ENCODE results near the gene TRIM72.

TRIM72 gene

DNA sequence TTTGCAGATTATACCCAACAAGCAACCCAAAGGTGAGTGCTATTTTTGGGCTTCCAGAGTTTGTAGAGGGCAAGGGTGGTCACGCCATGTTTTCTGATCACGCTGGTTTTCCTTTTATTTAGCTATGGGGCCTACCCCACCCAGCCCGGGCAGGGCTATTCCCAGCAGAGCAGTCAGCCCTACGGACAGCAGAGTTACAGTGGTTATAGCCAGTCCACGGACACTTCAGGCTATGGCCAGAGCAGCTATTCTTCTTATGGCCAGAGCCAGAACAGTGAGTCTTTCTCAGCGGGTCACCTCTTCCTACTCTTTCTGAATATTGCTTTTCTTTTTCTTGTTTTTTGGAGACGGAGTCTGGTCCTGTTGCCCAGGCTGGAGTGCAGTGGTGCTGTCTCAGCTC is 31.5 kb upstream of the TRIM72 start:
- Histone ChIP-seq H4K20me1 (peaks cover 68 to 88% (median 74%) of the 10 kb centered on the region in 11 experiments), H3K4me1 (peaks cover 41 to 77% (median 69%) of the 10 kb centered on the region in 10 experiments), H3K27ac (peak overlapping the region in 5 of 11 experiments; percentile 94 to 99 (median 98); a peak in 7 of 22 replicates), H3K4me2 (peak overlapping the region; percentile 88 to 98 (median 94)), H3K4me3 (peak overlapping the region; percentile 71 to 97 (median 90)), H3K27me3 (no peaks in the 10 kb centered on the region), H3K9ac (peak overlapping the region; percentile 96 to 99 (median 98)), H3K9me3 (replicated peaks in 1 of 11) (no peaks in the 10 kb centered on the region), H3K36me3 (peaks cover 57 to 67% (median 66%) of the 10 kb centered on the region in 11 experiments)
- no peak for TF ChIP-seq Cebpa-rat (IDR thresholded peaks at IDR 0.05)

DNA sequence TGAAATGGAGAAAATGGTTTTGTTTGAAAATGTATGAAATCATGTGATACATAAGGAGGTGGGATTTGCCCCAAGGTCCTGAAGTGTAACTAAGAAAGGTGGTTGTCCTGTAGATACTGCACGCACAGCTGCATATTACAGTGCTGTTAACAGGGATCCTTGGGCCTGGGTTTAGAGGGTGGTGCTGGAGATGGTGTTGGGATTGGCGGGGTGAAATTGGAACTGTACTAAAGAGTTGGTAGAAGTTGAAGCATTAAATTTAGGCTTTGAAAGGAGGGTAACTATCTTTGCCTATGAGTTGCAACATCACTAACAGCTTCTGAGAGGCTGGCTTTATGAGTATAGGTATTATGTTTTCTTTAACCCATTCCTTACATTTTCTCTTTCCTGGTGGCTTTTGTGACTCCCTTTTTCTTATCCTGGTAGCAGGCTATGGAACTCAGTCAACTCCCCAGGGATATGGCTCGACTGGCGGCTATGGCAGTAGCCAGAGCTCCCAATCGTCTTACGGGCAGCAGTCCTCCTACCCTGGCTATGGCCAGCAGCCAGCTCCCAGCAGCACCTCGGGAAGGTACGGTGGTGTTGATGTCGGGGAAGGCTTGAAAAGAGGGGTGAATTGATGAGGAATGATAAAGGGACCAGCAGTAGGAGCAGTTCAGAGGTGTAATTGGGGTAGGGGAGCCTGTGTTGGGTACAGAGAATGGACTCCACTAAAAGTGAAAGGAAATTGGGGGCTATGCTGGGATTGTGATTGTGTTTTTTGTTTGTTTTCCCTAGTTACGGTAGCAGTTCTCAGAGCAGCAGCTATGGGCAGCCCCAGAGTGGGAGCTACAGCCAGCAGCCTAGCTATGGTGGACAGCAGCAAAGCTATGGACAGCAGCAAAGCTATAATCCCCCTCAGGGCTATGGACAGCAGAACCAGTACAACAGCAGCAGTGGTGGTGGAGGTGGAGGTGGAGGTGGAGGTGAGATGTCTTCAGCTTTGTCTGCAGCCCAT is 30.2 kb upstream of the TRIM72 start:
- Histone ChIP-seq H3K36me3 (peaks cover 71 to 81% (median 80%) of the 10 kb centered on the region in 11 experiments), H3K9ac (peak overlapping the region in 10 of 11 experiments; percentile 41 to 99 (median 98); a peak in 13 of 22 replicates), H3K27ac (peak overlapping the region in 1 of 11 experiments; percentile 26; a peak in 1 of 22 replicates), H3K9me3 (replicated peaks in 1 of 11) (no peaks in the 10 kb centered on the region), H3K27me3 (no peaks in the 10 kb centered on the region), H3K4me3 (peak overlapping the region in 4 of 10 experiments; percentile 78 to 93 (median 90); a peak in 13 of 20 replicates), H4K20me1 (peaks cover 81 to 95% (median 86%) of the 10 kb centered on the region in 11 experiments), H3K4me2 (peak overlapping the region; percentile 88 to 98 (median 94); a peak in 21 of 22 replicates), H3K4me1 (peaks cover 32 to 80% (median 59%) of the 10 kb centered on the region in 10 experiments)
- TF ChIP-seq Cebpa-rat (IDR thresholded peaks at IDR 0.05), result no peak

DNA sequence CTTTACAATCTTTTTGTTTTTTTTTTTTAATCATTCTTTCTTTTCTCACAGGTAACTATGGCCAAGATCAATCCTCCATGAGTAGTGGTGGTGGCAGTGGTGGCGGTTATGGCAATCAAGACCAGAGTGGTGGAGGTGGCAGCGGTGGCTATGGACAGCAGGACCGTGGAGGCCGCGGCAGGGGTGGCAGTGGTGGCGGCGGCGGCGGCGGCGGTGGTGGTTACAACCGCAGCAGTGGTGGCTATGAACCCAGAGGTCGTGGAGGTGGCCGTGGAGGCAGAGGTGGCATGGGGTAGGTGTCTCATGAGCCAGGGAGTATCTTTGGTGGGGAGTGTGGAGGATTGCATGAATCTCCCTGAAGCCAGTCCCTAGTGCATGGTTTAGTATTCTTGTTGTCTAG is 29.0 kb upstream of the TRIM72 start:
- no peak for TF ChIP-seq Cebpa-rat (IDR thresholded peaks at IDR 0.05)
- Histone ChIP-seq H3K36me3 (peaks cover 82 to 92% (median 91%) of the 10 kb centered on the region in 11 experiments), H3K4me2 (peak overlapping the region in 6 of 11 experiments; percentile 23 to 98 (median 72); a peak in 11 of 22 replicates), H3K27ac (peak overlapping the region in 2 of 11 experiments; percentile 0 to 12; a peak in 1 of 22 replicates), H3K4me3 (no peak overlapping the region), H3K27me3 (no peaks in the 10 kb centered on the region), H4K20me1 (peaks cover 93 to 99% (median 98%) of the 10 kb centered on the region in 11 experiments), H3K9ac (peak overlapping the region in 2 of 11 experiments; percentile 39 to 57; a peak in 3 of 22 replicates), H3K9me3 (replicated peaks in 1 of 11) (no peaks in the 10 kb centered on the region), H3K4me1 (peaks cover 25 to 86% (median 52%) of the 10 kb centered on the region in 10 experiments)

DNA sequence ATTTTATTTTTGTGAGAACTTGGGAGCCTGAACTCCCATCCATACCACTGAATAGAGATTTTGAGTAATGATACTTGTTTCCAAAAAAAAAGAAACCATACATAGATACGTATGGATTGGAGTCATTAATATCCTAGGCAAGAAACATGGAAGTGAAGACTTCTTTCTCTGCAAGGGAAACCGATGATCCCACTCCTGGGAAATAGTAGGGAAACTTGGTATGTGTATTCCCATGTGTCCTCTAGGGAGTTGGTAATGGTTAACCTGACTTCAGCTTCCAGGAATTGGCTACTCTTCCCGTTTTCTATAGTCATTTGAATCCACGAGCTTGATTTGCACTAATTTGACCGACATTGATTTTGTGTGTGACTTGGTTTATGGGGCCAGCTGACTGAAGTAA is 28.6 kb upstream of the TRIM72 start:
- Histone ChIP-seq H4K20me1 (peaks cover 97 to 100% (median 100%) of the 10 kb centered on the region in 11 experiments), H3K4me3 (peak overlapping the region in 1 of 10 experiments; percentile 10; a peak in 1 of 20 replicates), H3K36me3 (peaks cover 87 to 97% (median 96%) of the 10 kb centered on the region in 11 experiments), H3K27me3 (no peaks in the 10 kb centered on the region), H3K9ac (peak overlapping the region in 3 of 11 experiments; percentile 39 to 57 (median 39); a peak in 6 of 22 replicates), H3K4me1 (peaks cover 25 to 91% (median 52%) of the 10 kb centered on the region in 10 experiments), H3K27ac (peak overlapping the region in 3 of 11 experiments; percentile 0 to 12 (median 3); a peak in 1 of 22 replicates), H3K9me3 (replicated peaks in 1 of 11) (no peaks in the 10 kb centered on the region), H3K4me2 (peak overlapping the region in 7 of 11 experiments; percentile 3 to 98 (median 62); a peak in 13 of 22 replicates)
- no peak for TF ChIP-seq Cebpa-rat (IDR thresholded peaks at IDR 0.05)

DNA sequence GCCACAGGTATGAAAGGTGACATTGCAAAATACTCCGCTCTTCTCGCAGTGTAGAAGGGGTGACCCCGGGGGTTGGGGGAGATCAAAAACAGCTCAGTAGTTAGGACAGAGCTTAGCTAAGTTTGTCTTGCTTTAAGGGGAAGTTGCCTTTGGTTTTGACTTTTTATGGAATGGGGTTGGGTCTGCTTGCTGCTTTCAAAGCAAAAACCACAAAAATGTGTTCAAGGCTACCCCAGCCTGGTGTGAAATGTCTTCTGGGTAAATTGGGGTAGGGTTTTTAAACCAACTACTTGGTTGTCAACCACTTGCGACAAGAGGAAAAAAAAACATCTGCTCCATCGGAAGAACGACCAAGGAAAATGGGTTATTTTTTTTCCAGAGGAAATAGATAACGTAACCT is 27.7 kb upstream of the TRIM72 start:
- H3K9me3 ChIP-seq (replicated peaks in 1 of 11), result no peaks in the 10 kb centered on the region
- peaks cover 25 to 99% (median 52%) of the 10 kb centered on the region in 10 experiments for H3K4me1 ChIP-seq
- TF ChIP-seq Cebpa-rat (IDR thresholded peaks at IDR 0.05), result no peak
- peak overlapping the region in 2 of 11 experiments; percentile 4 to 12; a peak in 3 of 22 replicates for H3K27ac ChIP-seq
- peaks cover 100% of the 10 kb centered on the region in 11 experiments for H4K20me1 ChIP-seq
- peaks cover 94 to 100% (median 100%) of the 10 kb centered on the region in 11 experiments for H3K36me3 ChIP-seq
- peak overlapping the region in 2 of 11 experiments; percentile 10 to 57; a peak in 3 of 22 replicates for H3K9ac ChIP-seq
- H3K27me3 ChIP-seq, result no peaks in the 10 kb centered on the region
- no peak overlapping the region for H3K4me3 ChIP-seq
- H3K4me2 ChIP-seq, result peak overlapping the region in 7 of 11 experiments; percentile 3 to 98 (median 62); a peak in 12 of 22 replicates

DNA sequence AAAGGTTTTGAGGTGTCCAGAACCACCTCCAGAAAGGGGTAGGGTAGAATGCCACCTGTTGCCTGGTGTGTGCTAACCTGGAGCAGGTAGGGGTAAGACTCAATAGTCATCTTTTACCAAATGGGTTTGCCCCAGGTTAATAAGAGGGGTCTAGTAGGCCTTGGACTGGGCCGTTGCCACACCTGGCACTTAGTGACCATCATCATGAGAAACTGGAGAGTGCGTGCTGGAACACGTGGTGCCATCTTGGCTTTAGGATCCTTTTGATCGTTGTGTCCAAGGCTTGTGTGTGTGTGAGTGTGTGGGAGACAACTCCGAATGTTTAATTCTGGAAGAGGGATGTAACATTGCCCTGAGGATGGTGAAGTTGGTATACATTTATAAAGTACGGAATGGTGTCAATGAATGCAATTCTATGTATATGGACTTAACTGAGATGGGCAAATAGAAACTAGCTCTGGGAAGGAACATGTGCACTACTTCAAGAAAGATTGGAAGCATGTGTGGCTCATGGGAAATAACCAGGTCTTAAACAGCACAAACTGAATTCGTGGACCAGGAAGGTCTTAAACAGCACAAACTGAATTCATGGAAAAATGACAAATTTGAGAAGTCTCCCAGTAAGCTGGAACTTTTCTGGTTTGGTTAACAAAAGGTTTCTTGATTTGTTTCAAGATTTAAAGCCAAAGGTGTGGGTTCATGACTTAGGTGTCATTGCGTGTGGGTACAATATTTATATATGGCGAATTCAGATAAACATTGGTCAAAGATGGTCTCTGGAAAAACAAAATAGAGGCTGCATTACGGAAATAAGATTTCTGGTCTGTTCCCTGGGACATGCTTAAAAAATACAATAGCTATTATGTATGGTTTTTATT is 26.8 kb upstream of the TRIM72 start:
- peak overlapping the region in 2 of 11 experiments; percentile 11; a peak in 2 of 22 replicates for H3K9ac ChIP-seq
- H3K9me3 ChIP-seq (replicated peaks in 1 of 11), result no peaks in the 10 kb centered on the region
- no peak overlapping the region for H3K4me3 ChIP-seq
- peaks cover 97 to 100% (median 100%) of the 10 kb centered on the region in 11 experiments for H3K36me3 ChIP-seq
- peaks cover 16 to 100% (median 45%) of the 10 kb centered on the region in 10 experiments for H3K4me1 ChIP-seq
- peaks cover 100% of the 10 kb centered on the region in 11 experiments for H4K20me1 ChIP-seq
- H3K27me3 ChIP-seq, result no peaks in the 10 kb centered on the region
- TF ChIP-seq Cebpa-rat (IDR thresholded peaks at IDR 0.05), result no peak
- peak overlapping the region in 1 of 11 experiments; percentile 12; a peak in 1 of 22 replicates for H3K27ac ChIP-seq
- peak overlapping the region in 5 of 11 experiments; percentile 60 to 98 (median 82); a peak in 8 of 22 replicates for H3K4me2 ChIP-seq

DNA sequence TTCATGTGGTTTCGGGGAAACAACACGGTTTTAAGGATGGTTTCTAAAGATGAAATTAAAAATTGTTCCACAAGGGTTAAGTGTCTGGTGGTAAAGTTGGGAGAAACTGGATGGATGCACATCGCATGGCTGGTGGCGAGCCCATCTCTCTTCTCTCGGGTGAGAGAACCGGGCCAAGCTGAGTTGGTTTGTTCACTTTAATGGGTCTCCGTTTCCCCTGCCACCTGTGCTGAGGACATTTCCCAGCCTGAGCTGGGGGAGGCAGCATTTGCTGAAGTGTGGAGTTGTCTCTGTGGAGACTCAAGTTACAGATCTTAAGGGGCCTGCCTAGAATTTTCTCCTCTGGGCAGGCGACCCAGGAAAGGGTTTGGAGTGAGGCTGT is 26.1 kb upstream of the TRIM72 start:
- no peak for TF ChIP-seq Cebpa-rat (IDR thresholded peaks at IDR 0.05)
- H3K9ac ChIP-seq, result peak overlapping the region in 1 of 11 experiments; percentile 11; a peak in 2 of 22 replicates
- no peak overlapping the region for H3K4me3 ChIP-seq
- H3K36me3 ChIP-seq, result peaks cover 97 to 100% (median 100%) of the 10 kb centered on the region in 11 experiments
- no peaks in the 10 kb centered on the region for H3K9me3 ChIP-seq (replicated peaks in 1 of 11)
- H3K4me2 ChIP-seq, result no peak overlapping the region
- H3K4me1 ChIP-seq, result peaks cover 10 to 94% (median 39%) of the 10 kb centered on the region in 10 experiments
- peaks cover 100% of the 10 kb centered on the region in 11 experiments for H4K20me1 ChIP-seq
- no peaks in the 10 kb centered on the region for H3K27me3 ChIP-seq
- no peak overlapping the region; a peak in 1 of 22 replicates for H3K27ac ChIP-seq
